ENCODE results near the gene ZNF525. TPM values are rescaled to one million over a fixed set of nuclear protein-coding genes. Genes with fewer than 3 reads are reported as not detected.

Gene ZNF525
- 0.31 to 0.42 TPM (median 0.39 TPM) in 5 replicates for total RNA-seq (2022; extraction: Qiagen RNA extraction; ENCODE audit: low read depth)

GRCh38 chr19:53365134-53365898 lies at the start of gene ZNF525:
TSS of gene ZNF525 (plus strand) at chr19:53365705. CDS start at chr19:53372282, 6,577 bp downstream.

GRCh38 chr19:53333463-53334449 lies 31.7 kb upstream of the ZNF525 start, which contains the start of gene ZNF845:
TSS of gene ZNF845 (plus strand) at chr19:53333749. CDS start at chr19:53341308, 7,559 bp downstream.

GRCh38 chr19:53394974-53395839 lies 29.7 kb downstream of the ZNF525 start, which contains the start of gene ZNF765:
TSS of gene ZNF765 (plus strand) at chr19:53395149. CDS start at chr19:53398016, 2,867 bp downstream.

DNA sequence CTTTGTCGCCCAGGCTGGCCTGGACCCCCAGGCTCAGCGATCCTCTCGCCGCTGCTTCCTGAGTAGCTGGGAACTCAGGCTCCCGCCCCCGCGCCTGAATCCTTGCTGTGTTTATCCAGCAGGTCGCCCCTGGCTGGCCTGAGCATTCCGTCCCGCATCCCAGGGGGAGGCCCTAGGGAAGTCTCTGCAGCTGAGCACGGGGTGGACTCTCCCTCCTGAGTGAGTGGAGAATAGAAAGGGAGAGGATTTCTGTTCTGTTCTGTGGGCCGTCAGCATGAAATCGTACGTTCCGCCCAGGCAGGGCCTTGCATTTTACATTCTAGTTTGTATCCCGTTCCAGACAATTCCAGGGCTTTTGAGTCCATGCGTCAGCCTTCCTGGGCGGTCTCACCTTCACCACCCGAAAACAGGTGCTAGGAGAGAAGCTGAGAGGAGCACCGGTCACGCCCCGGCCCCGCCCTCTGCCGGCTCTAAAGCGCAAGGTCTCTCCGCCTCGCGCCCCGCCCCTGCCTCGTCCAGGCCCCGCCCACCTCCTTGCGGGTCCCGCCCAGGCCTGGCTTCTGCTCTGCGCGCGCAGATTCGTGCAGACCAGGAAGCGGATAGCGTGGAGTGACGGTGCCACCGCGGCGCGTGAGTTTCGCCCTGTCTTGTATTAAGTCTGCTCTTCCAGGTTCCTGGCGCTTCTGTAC lies 66.0 kb downstream of the ZNF525 start, which contains the start of gene ZNF761:
ZNF761 (plus strand) TSS at position 586 of the 689 bp plus-strand sequence. CDS start 15,285 bp downstream, outside the sequence.

Other genes starting within 250 kb of the ZNF525 start
- not detected in 5 replicates for gene ZNF415, start 232.8 kb upstream of the ZNF525 start, total RNA-seq (2022; extraction: Qiagen RNA extraction; ENCODE audit: low read depth)
- gene ZNF347, start 206.7 kb upstream of the ZNF525 start, total RNA-seq (2022; extraction: Qiagen RNA extraction; ENCODE audit: low read depth), result not detected in 5 replicates
- gene ZNF665, start 172.3 kb upstream of the ZNF525 start, total RNA-seq (2022; extraction: Qiagen RNA extraction; ENCODE audit: low read depth), result not detected in 5 replicates
- not detected in 5 replicates for gene ZNF677, start 110.8 kb upstream of the ZNF525 start, total RNA-seq (2022; extraction: Qiagen RNA extraction; ENCODE audit: low read depth)
- not detected in 5 replicates for gene VN1R2, start 107.4 kb upstream of the ZNF525 start, total RNA-seq (2022; extraction: Qiagen RNA extraction; ENCODE audit: low read depth)
- not detected in 5 replicates for gene VN1R4, start 98.0 kb upstream of the ZNF525 start, total RNA-seq (2022; extraction: Qiagen RNA extraction; ENCODE audit: low read depth)
- gene ZNF845, start 32.0 kb upstream of the ZNF525 start, total RNA-seq (2022; extraction: Qiagen RNA extraction; ENCODE audit: low read depth), result 1.5 to 4.4 TPM (median 3.7 TPM) in 5 replicates
- gene ZNF765, start 29.4 kb downstream of the ZNF525 start, total RNA-seq (2022; extraction: Qiagen RNA extraction; ENCODE audit: low read depth), result 2.1 to 5.3 TPM (median 3.8 TPM) in 5 replicates
- gene ZNF761, start 66.3 kb downstream of the ZNF525 start, total RNA-seq (2022; extraction: Qiagen RNA extraction; ENCODE audit: low read depth), result 7.6 to 8.1 TPM (median 7.7 TPM) in 5 replicates
- gene ZNF813, start 102.0 kb downstream of the ZNF525 start, total RNA-seq (2022; extraction: Qiagen RNA extraction; ENCODE audit: low read depth), result 0.13 to 0.37 TPM (median 0.22 TPM) in 5 replicates
- 10.9 to 14.1 TPM (median 11.8 TPM) in 5 replicates for gene ZNF331, start 172.4 kb downstream of the ZNF525 start, total RNA-seq (2022; extraction: Qiagen RNA extraction; ENCODE audit: low read depth)